ENCODE data around the gene GALNT1.

Gene GALNT1

GRCh38 chr18:35689728-35690127 lies 108.2 kb downstream of the GALNT1 start:
- Mint-ChIP-seq H3K9me3 (no peaks in the 10 kb centered on the region), H3K4me1 (ENCODE audit: low read depth) (no peaks in the 10 kb centered on the region), H3K27ac (no peak overlapping the region), H3K36me3 (ENCODE audit: low read depth) (peaks cover 2% of the 10 kb centered on the region), H3K27me3 (ENCODE audit: low read depth) (no peaks in the 10 kb centered on the region), H3K4me3 (no peak overlapping the region)
- DNase-seq (ENCODE audit: low spot score): no peak

GRCh38 chr18:35691625-35692024 lies 110.1 kb downstream of the GALNT1 start:
- Mint-ChIP-seq H3K4me1 (ENCODE audit: low read depth) (no peaks in the 10 kb centered on the region), H3K4me3 (no peak overlapping the region), H3K27ac (no peak overlapping the region), H3K9me3 (no peaks in the 10 kb centered on the region), H3K36me3 (ENCODE audit: low read depth) (peaks cover 2% of the 10 kb centered on the region), H3K27me3 (ENCODE audit: low read depth) (no peaks in the 10 kb centered on the region)
- DNase-seq (ENCODE audit: low spot score): no peak

GRCh38 chr18:35692866-35693265 lies 111.3 kb downstream of the GALNT1 start:
- Mint-ChIP-seq H3K27me3 (ENCODE audit: low read depth) (no peaks in the 10 kb centered on the region), H3K9me3 (no peaks in the 10 kb centered on the region), H3K27ac (no peak overlapping the region), H3K4me1 (ENCODE audit: low read depth) (no peaks in the 10 kb centered on the region), H3K36me3 (ENCODE audit: low read depth) (peaks cover 2% of the 10 kb centered on the region), H3K4me3 (no peak overlapping the region)
- DNase-seq (ENCODE audit: low spot score): no peak

- H3K27ac Mint-ChIP-seq: no peak overlapping the region
- no peak for DNase-seq (ENCODE audit: low spot score)
- no peaks in the 10 kb centered on the region for H3K27me3 Mint-ChIP-seq (ENCODE audit: low read depth)
- H3K4me3 Mint-ChIP-seq: no peak overlapping the region
- no peaks in the 10 kb centered on the region for H3K9me3 Mint-ChIP-seq
- peaks cover 2% of the 10 kb centered on the region for H3K36me3 Mint-ChIP-seq (ENCODE audit: low read depth)
- no peaks in the 10 kb centered on the region for H3K4me1 Mint-ChIP-seq (ENCODE audit: low read depth)
These were observed 112.3 kb downstream of the GALNT1 start for GRCh38 chr18:35693829-35694228.

- DNase-seq (ENCODE audit: low spot score): no peak
- Mint-ChIP-seq H3K36me3 (ENCODE audit: low read depth) (peaks cover 1% of the 10 kb centered on the region), H3K27ac (no peak overlapping the region), H3K27me3 (ENCODE audit: low read depth) (no peaks in the 10 kb centered on the region), H3K4me3 (no peak overlapping the region), H3K4me1 (ENCODE audit: low read depth) (no peaks in the 10 kb centered on the region), H3K9me3 (no peaks in the 10 kb centered on the region)
These were observed 113.3 kb downstream of the GALNT1 start for GRCh38 chr18:35694808-35695207.

GRCh38 chr18:35695384-35695783 lies 113.8 kb downstream of the GALNT1 start:
- Mint-ChIP-seq H3K9me3 (no peaks in the 10 kb centered on the region), H3K36me3 (ENCODE audit: low read depth) (peaks cover 3% of the 10 kb centered on the region), H3K4me3 (no peak overlapping the region), H3K4me1 (ENCODE audit: low read depth) (no peaks in the 10 kb centered on the region), H3K27me3 (ENCODE audit: low read depth) (no peaks in the 10 kb centered on the region), H3K27ac (no peak overlapping the region)
- DNase-seq (ENCODE audit: low spot score): no peak

- H3K4me1 Mint-ChIP-seq (ENCODE audit: low read depth): no peaks in the 10 kb centered on the region
- no peak overlapping the region for H3K27ac Mint-ChIP-seq
- H3K4me3 Mint-ChIP-seq: no peak overlapping the region
These were observed 114.3 kb downstream of the GALNT1 start for GRCh38 chr18:35695803-35696202.

GRCh38 chr18:35696307-35696706 lies 114.8 kb downstream of the GALNT1 start:
- Mint-ChIP-seq H3K36me3 (ENCODE audit: low read depth) (peaks cover 2% of the 10 kb centered on the region), H3K4me3 (no peak overlapping the region), H3K4me1 (ENCODE audit: low read depth) (no peaks in the 10 kb centered on the region), H3K9me3 (no peaks in the 10 kb centered on the region), H3K27me3 (ENCODE audit: low read depth) (no peaks in the 10 kb centered on the region), H3K27ac (no peak overlapping the region)
- no peak for DNase-seq (ENCODE audit: low spot score)

More at GRCh38 chr18:35695803-35696202, 114.3 kb downstream of the GALNT1 start:
- no peaks in the 10 kb centered on the region for H3K9me3 Mint-ChIP-seq
- H3K36me3 Mint-ChIP-seq (ENCODE audit: low read depth): peaks cover 3% of the 10 kb centered on the region
- DNase-seq (ENCODE audit: low spot score): no peak
- no peaks in the 10 kb centered on the region for H3K27me3 Mint-ChIP-seq (ENCODE audit: low read depth)

- DNase-seq (ENCODE audit: low spot score): no peak
- Mint-ChIP-seq H3K4me3 (no peak overlapping the region), H3K27me3 (ENCODE audit: low read depth) (no peaks in the 10 kb centered on the region), H3K27ac (no peak overlapping the region), H3K9me3 (no peaks in the 10 kb centered on the region), H3K4me1 (ENCODE audit: low read depth) (no peaks in the 10 kb centered on the region), H3K36me3 (ENCODE audit: low read depth) (peaks cover 2% of the 10 kb centered on the region)
These were observed 116.3 kb downstream of the GALNT1 start for GRCh38 chr18:35697869-35698268.

- Mint-ChIP-seq H3K4me3 (no peak overlapping the region), H3K27ac (no peak overlapping the region), H3K27me3 (ENCODE audit: low read depth) (no peaks in the 10 kb centered on the region), H3K9me3 (no peaks in the 10 kb centered on the region), H3K36me3 (ENCODE audit: low read depth) (peaks cover 5% of the 10 kb centered on the region), H3K4me1 (ENCODE audit: low read depth) (no peaks in the 10 kb centered on the region)
- no peak for DNase-seq (ENCODE audit: low spot score)
These were observed 121.6 kb downstream of the GALNT1 start for GRCh38 chr18:35703043-35703688.

GRCh38 chr18:35705988-35706387 lies 124.4 kb downstream of the GALNT1 start:
- Mint-ChIP-seq H3K9me3 (no peaks in the 10 kb centered on the region), H3K4me3 (no peak overlapping the region), H3K27ac (no peak overlapping the region), H3K36me3 (ENCODE audit: low read depth) (peaks cover 9% of the 10 kb centered on the region), H3K4me1 (ENCODE audit: low read depth) (no peaks in the 10 kb centered on the region), H3K27me3 (ENCODE audit: low read depth) (no peaks in the 10 kb centered on the region)
- no peak for DNase-seq (ENCODE audit: low spot score)

- no peaks in the 10 kb centered on the region for H3K27me3 Mint-ChIP-seq (ENCODE audit: low read depth)
- H3K36me3 Mint-ChIP-seq (ENCODE audit: low read depth): peaks cover 12% of the 10 kb centered on the region
- no peaks in the 10 kb centered on the region for H3K4me1 Mint-ChIP-seq (ENCODE audit: low read depth)
- no peak overlapping the region for H3K27ac Mint-ChIP-seq
- H3K4me3 Mint-ChIP-seq: no peak overlapping the region
- no peak for DNase-seq (ENCODE audit: low spot score)
- H3K9me3 Mint-ChIP-seq: no peaks in the 10 kb centered on the region
These were observed 125.7 kb downstream of the GALNT1 start for GRCh38 chr18:35707247-35707646.

GRCh38 chr18:35707674-35708073 lies 126.1 kb downstream of the GALNT1 start:
- Mint-ChIP-seq H3K27me3 (ENCODE audit: low read depth) (no peaks in the 10 kb centered on the region), H3K27ac (no peak overlapping the region), H3K4me3 (no peak overlapping the region), H3K9me3 (no peaks in the 10 kb centered on the region), H3K4me1 (ENCODE audit: low read depth) (no peaks in the 10 kb centered on the region), H3K36me3 (ENCODE audit: low read depth) (peaks cover 14% of the 10 kb centered on the region)
- no peak for DNase-seq (ENCODE audit: low spot score)

- H3K27me3 Mint-ChIP-seq (ENCODE audit: low read depth): no peaks in the 10 kb centered on the region
- H3K4me1 Mint-ChIP-seq (ENCODE audit: low read depth): no peaks in the 10 kb centered on the region
- H3K27ac Mint-ChIP-seq: no peak overlapping the region
- DNase-seq (ENCODE audit: low spot score): no peak
- peaks cover 17% of the 10 kb centered on the region for H3K36me3 Mint-ChIP-seq (ENCODE audit: low read depth)
- H3K4me3 Mint-ChIP-seq: no peak overlapping the region
- peaks cover 3% of the 10 kb centered on the region for H3K9me3 Mint-ChIP-seq
These were observed 129.0 kb downstream of the GALNT1 start for GRCh38 chr18:35710581-35710980.

GRCh38 chr18:35711227-35711626 lies 129.7 kb downstream of the GALNT1 start:
- peaks cover 3% of the 10 kb centered on the region for H3K9me3 Mint-ChIP-seq
- no peak overlapping the region for H3K27ac Mint-ChIP-seq
- no peak overlapping the region for H3K4me3 Mint-ChIP-seq
- H3K27me3 Mint-ChIP-seq (ENCODE audit: low read depth): no peaks in the 10 kb centered on the region
- H3K36me3 Mint-ChIP-seq (ENCODE audit: low read depth): peaks cover 17% of the 10 kb centered on the region
- H3K4me1 Mint-ChIP-seq (ENCODE audit: low read depth): no peaks in the 10 kb centered on the region
- DNase-seq (ENCODE audit: low spot score): no peak

Data from T-helper 2 cell treated with Interferon-gamma antibody and Interleukin-4, amounts not matched to agents 5 μg/mL and 100 μg/mL, for 36 hours (primary cell).